ENCODE results near the gene SP5. TPM values are rescaled to one million over a fixed set of nuclear protein-coding genes. Genes with fewer than 3 reads are reported as not detected.

SP5 gene
- total RNA-seq, 1 experiment from 2014 or later = 0.98 TPM

GRCh38 chr2:170689481-170689880 is 25.7 kb upstream of the SP5 start:
- DNase-seq (ENCODE audit: low read depth, low spot score) = no peak
- Histone ChIP-seq H3K4me2 (ENCODE audit: low read length) (no peak overlapping the region), H3K36me3 (ENCODE audit: control insufficient read depth in 1 of 2, insufficient read depth in 2 of 2, low read length in 2 of 2) (no peaks in the 10 kb centered on the region), H2AFZ (ENCODE audit: low read depth, low read length, poor library complexity, severe bottlenecking) (no peak overlapping the region), H3K9me3 (ENCODE audit: control insufficient read depth in 1 of 2, insufficient read depth in 1 of 2, low read depth in 1 of 2, low read length in 2 of 2) (no peaks in the 10 kb centered on the region), H4K20me1 (ENCODE audit: insufficient read depth) (no peaks in the 10 kb centered on the region), H3K79me2 (ENCODE audit: insufficient read depth, low read length) (no peaks in the 10 kb centered on the region), H3K27me3 (ENCODE audit: insufficient read depth, low read length) (no peaks in the 10 kb centered on the region), H3K9ac (ENCODE audit: low read length) (no peak overlapping the region), H3K4me3 (replicated peaks in 1 of 2; ENCODE audit: low read depth in 1 of 2, low read length in 2 of 2) (no peak overlapping the region), H3K27ac (ENCODE audit: low read depth, low read length) (no peak overlapping the region), H3K4me1 (ENCODE audit: control insufficient read depth in 1 of 2, insufficient read depth in 2 of 2, low read length in 2 of 2) (peaks cover 0 to 5% of the 10 kb centered on the region in 2 experiments; a peak in 1 of 4 replicates), H3K9me2 (ENCODE audit: insufficient read depth) (no peaks in the 10 kb centered on the region)
- CTCF ChIA-PET = interaction anchor here (0.7 kb wide), 1 partner anchor 142 kb away, joined by 3 read pairs; no protein-coding TSS in a partner anchor
- RAD21 ChIA-PET (ENCODE audit: low non-redundant PET in 1 of 2, low total read pairs in 2 of 2, uncharacterized antibody in 2 of 2, unreplicated experiment in 2 of 2) = no interaction called here
- intact Hi-C loops (cut with micrococcal nuclease) = loop anchor here (10.0 kb wide), 1 partner anchor 55 kb away; no protein-coding TSS in a partner anchor
- POLR2A ChIA-PET = interaction anchor here (1.0 kb wide), 1 partner anchor 10 kb away, joined by 5 read pairs; no protein-coding TSS in a partner anchor
- ATAC-seq = no peak
- TF ChIP-seq POLR2A (IDR thresholded peaks at IDR 0.05; ENCODE audit: borderline replicate concordance, extremely low read depth, insufficient read depth, insufficient read length) = no peak
- no peak for TF ChIP-seq FOSL1 (IDR thresholded peaks at IDR 0.05; ENCODE audit: low read depth)
- no peak for TF ChIP-seq EZH2phosphoT487 (IDR thresholded peaks at IDR 0.05; ENCODE audit: borderline replicate concordance)
- TF ChIP-seq EZH2 (IDR thresholded peaks at IDR 0.05) = no peak
- TF ChIP-seq JUND (IDR thresholded peaks at IDR 0.05) = no peak
- TF ChIP-seq EGR1 (IDR thresholded peaks at IDR 0.05; ENCODE audit: low read depth) = no peak
- no peak for TF ChIP-seq CEBPB (IDR thresholded peaks at IDR 0.05; ENCODE audit: low read depth)
- TF ChIP-seq SP1 (IDR thresholded peaks at IDR 0.05; ENCODE audit: low read depth) = no peak
- no peak for TF ChIP-seq RAD21 (IDR thresholded peaks at IDR 0.05; ENCODE audit: low read depth)
- TF ChIP-seq CBX3 (IDR thresholded peaks at IDR 0.05; ENCODE audit: low read depth) = no peak
- TF ChIP-seq POLR2AphosphoS5 (IDR thresholded peaks at IDR 0.05; ENCODE audit: low read depth, low read length) = no peak
- TF ChIP-seq TCF7L2 (IDR thresholded peaks at IDR 0.05; ENCODE audit: borderline replicate concordance, extremely low read depth, insufficient read depth, insufficient read length) = no peak
- TF ChIP-seq, protein P1, sequence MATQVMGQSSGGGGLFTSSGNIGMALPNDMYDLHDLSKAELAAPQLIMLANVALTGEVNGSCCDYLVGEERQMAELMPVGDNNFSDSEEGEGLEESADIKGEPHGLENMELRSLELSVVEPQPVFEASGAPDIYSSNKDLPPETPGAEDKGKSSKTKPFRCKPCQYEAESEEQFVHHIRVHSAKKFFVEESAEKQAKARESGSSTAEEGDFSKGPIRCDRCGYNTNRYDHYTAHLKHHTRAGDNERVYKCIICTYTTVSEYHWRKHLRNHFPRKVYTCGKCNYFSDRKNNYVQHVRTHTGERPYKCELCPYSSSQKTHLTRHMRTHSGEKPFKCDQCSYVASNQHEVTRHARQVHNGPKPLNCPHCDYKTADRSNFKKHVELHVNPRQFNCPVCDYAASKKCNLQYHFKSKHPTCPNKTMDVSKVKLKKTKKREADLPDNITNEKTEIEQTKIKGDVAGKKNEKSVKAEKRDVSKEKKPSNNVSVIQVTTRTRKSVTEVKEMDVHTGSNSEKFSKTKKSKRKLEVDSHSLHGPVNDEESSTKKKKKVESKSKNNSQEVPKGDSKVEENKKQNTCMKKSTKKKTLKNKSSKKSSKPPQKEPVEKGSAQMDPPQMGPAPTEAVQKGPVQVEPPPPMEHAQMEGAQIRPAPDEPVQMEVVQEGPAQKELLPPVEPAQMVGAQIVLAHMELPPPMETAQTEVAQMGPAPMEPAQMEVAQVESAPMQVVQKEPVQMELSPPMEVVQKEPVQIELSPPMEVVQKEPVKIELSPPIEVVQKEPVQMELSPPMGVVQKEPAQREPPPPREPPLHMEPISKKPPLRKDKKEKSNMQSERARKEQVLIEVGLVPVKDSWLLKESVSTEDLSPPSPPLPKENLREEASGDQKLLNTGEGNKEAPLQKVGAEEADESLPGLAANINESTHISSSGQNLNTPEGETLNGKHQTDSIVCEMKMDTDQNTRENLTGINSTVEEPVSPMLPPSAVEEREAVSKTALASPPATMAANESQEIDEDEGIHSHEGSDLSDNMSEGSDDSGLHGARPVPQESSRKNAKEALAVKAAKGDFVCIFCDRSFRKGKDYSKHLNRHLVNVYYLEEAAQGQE (IDR thresholded peaks at IDR 0.05; ENCODE audit: low read depth) = no peak
- no peak for TF ChIP-seq ATF3 (IDR thresholded peaks at IDR 0.05)
- no peak for TF ChIP-seq ZFX (IDR thresholded peaks at IDR 0.05)
- BruUV-seq (replicated peaks) = no TSS peak
